K562 (cell line): ENCODE measurements around the gene NRP1. TPM values are rescaled to one million over a fixed set of nuclear protein-coding genes. Genes with fewer than 3 reads are reported as not detected.

ENCODE experiments used
- HDGF ChIP-seq: fragments of 450-650 bp; IDR thresholded peaks from 2 replicates; pipeline ENCODE4 v1.6.1; 2016
- SFPQ ChIP-seq: fragments of 200-400 bp; formaldehyde crosslinking; IDR thresholded peaks from 2 replicates; pipeline ENCODE4 v1.6.1; 2017; ENCODE audit warnings: mild to moderate bottlenecking, low read depth, low read length, moderate library complexity
- SMARCA4 ChIP-seq: fragments of 450-650 bp; IDR thresholded peaks from 2 replicates; pipeline ENCODE4 v1.6.1; 2016
- polyA plus RNA-seq, 8 experiments: library from polyadenylated mRNA; depleted of rRNA in 4 of 8; stranded (reverse) in 5 of 8; unstranded in 3 of 8; fragments of >200 nt; fragmentation: Nextera tagmentation in 2 of 8; fragmentation: Illumina TruSeq in 1 of 8; extraction: Ambion mirVana in 2 of 8; extraction: Trizol in 1 of 8; gene quantifications; 2 replicates each; pipeline versions ENCODE4 v1.2.1 to v1.2.3, GENCODE V29; 2011 to 2014; ENCODE audit warnings: inconsistent platforms in 1 of 8, missing spikeins in 1 of 8
- total RNA-seq, 7 experiments: library from RNA; depleted of rRNA in 6 of 7; stranded (reverse); fragments of >200 nt in 6 of 7; fragmentation: Illumina TruSeq in 2 of 7; extraction: Trizol in 2 of 7; gene quantifications; 2 replicates each; pipeline versions ENCODE4 v1.2.1 to v1.2.3, GENCODE V29; 2011 to 2021; ENCODE audit warnings: low replicate concordance in 1 of 7
- TF ChIP-seq, protein P1 (sequence below): fragments of 250-450 bp; sonication (Bioruptor Pico); IDR thresholded peaks from 2 replicates; pipeline ENCODE4 v1.8.0; 2021; ENCODE audit warnings: mild to moderate bottlenecking, moderate library complexity
- TF ChIP-seq, protein P2 (sequence below), 2 experiments: fragments of 450-650 bp in 1 of 2; sonication (generic) in 1 of 2; formaldehyde crosslinking in 1 of 2; IDR thresholded peaks; 2 replicates each; pipeline versions ENCODE4 v1.7.1 to v1.9.0; 2016 to 2022; ENCODE audit warnings: inconsistent platforms in 1 of 2, mild to moderate bottlenecking in 1 of 2, missing genetic modification reagents in 1 of 2

NRP1 gene
- total and polyA plus RNA-seq, 9 of the 15 experiments (the other 6 are each of a cell fraction or from before 2014, with no cell fraction given): 0.01 to 0.38 (median 0.04) TPM; not detected in 5

- no peak for TF ChIP-seq SFPQ
- TF ChIP-seq, protein P1, sequence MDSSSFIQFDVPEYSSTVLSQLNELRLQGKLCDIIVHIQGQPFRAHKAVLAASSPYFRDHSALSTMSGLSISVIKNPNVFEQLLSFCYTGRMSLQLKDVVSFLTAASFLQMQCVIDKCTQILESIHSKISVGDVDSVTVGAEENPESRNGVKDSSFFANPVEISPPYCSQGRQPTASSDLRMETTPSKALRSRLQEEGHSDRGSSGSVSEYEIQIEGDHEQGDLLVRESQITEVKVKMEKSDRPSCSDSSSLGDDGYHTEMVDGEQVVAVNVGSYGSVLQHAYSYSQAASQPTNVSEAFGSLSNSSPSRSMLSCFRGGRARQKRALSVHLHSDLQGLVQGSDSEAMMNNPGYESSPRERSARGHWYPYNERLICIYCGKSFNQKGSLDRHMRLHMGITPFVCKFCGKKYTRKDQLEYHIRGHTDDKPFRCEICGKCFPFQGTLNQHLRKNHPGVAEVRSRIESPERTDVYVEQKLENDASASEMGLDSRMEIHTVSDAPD (CRISPR knock-in tag): no peak
- TF ChIP-seq SMARCA4: no peak
- no peak for TF ChIP-seq HDGF
- TF ChIP-seq, protein P2, sequence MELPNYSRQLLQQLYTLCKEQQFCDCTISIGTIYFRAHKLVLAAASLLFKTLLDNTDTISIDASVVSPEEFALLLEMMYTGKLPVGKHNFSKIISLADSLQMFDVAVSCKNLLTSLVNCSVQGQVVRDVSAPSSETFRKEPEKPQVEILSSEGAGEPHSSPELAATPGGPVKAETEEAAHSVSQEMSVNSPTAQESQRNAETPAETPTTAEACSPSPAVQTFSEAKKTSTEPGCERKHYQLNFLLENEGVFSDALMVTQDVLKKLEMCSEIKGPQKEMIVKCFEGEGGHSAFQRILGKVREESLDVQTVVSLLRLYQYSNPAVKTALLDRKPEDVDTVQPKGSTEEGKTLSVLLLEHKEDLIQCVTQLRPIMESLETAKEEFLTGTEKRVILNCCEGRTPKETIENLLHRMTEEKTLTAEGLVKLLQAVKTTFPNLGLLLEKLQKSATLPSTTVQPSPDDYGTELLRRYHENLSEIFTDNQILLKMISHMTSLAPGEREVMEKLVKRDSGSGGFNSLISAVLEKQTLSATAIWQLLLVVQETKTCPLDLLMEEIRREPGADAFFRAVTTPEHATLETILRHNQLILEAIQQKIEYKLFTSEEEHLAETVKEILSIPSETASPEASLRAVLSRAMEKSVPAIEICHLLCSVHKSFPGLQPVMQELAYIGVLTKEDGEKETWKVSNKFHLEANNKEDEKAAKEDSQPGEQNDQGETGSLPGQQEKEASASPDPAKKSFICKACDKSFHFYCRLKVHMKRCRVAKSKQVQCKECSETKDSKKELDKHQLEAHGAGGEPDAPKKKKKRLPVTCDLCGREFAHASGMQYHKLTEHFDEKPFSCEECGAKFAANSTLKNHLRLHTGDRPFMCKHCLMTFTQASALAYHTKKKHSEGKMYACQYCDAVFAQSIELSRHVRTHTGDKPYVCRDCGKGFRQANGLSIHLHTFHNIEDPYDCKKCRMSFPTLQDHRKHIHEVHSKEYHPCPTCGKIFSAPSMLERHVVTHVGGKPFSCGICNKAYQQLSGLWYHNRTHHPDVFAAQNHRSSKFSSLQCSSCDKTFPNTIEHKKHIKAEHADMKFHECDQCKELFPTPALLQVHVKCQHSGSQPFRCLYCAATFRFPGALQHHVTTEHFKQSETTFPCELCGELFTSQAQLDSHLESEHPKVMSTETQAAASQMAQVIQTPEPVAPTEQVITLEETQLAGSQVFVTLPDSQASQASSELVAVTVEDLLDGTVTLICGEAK (IDR thresholded peaks at IDR 0.05): no peak
- TF ChIP-seq, protein P2 (CRISPR knock-in tag; IDR thresholded peaks at IDR 0.05): no peak
Measured at GRCh38 chr10:33353853-33354252, 19.4 kb upstream of the NRP1 start (continued).
